ENCODE data around the gene TBC1D21.

TBC1D21 gene

GRCh38 chr15:73862276-73862675, 11.1 kb upstream of the TBC1D21 start:
- DNase-seq (ENCODE audit: low read depth in 3 of 3) = no peak

GRCh38 chr15:73865379-73865778, 8.0 kb upstream of the TBC1D21 start:
- DNase-seq (ENCODE audit: low read depth in 3 of 3) = no peak

GRCh38 chr15:73865904-73866303, 7.5 kb upstream of the TBC1D21 start:
- DNase-seq (ENCODE audit: low read depth in 3 of 3) = no peak

GRCh38 chr15:73866481-73866880, 6.9 kb upstream of the TBC1D21 start:
- DNase-seq (ENCODE audit: low read depth in 3 of 3) = no peak

- no peak for DNase-seq (ENCODE audit: low read depth in 3 of 3)
Measured at GRCh38 chr15:73866881-73867410, 6.4 kb upstream of the TBC1D21 start.

GRCh38 chr15:73867426-73867825, 5.9 kb upstream of the TBC1D21 start:
- no peak for DNase-seq (ENCODE audit: low read depth in 3 of 3)

- no peak for DNase-seq (ENCODE audit: low read depth in 3 of 3)
Measured at GRCh38 chr15:73867956-73868355, 5.4 kb upstream of the TBC1D21 start.

GRCh38 chr15:73869216-73869995, 4.0 kb upstream of the TBC1D21 start:
- no peak for DNase-seq (ENCODE audit: low read depth in 3 of 3)

GRCh38 chr15:73870700-73871408, 2.5 kb upstream of the TBC1D21 start:
- DNase-seq (ENCODE audit: low read depth in 3 of 3) = no peak

GRCh38 chr15:73872346-73872745, 1.0 kb upstream of the TBC1D21 start:
- no peak for DNase-seq (ENCODE audit: low read depth in 3 of 3)

- peak in 1 of 3 experiments; percentile 9 for DNase-seq (ENCODE audit: low read depth in 3 of 3)
Measured at GRCh38 chr15:73873889-73874511, 636 bp downstream of the TBC1D21 start.

GRCh38 chr15:73879426-73879825, 6.1 kb downstream of the TBC1D21 start:
- no peak for DNase-seq (ENCODE audit: low read depth in 3 of 3)

- no peak for DNase-seq (ENCODE audit: low read depth in 3 of 3)
Measured at GRCh38 chr15:73881579-73882320, 8.4 kb downstream of the TBC1D21 start.

- DNase-seq (ENCODE audit: low read depth in 3 of 3) = no peak
Measured at GRCh38 chr15:73882761-73883419, 9.5 kb downstream of the TBC1D21 start.

GRCh38 chr15:73884159-73884558, 10.8 kb downstream of the TBC1D21 start:
- DNase-seq (ENCODE audit: low read depth in 3 of 3) = no peak

- no peak for DNase-seq (ENCODE audit: low read depth in 3 of 3)
Measured at GRCh38 chr15:73885954-73886700, 12.8 kb downstream of the TBC1D21 start.

- DNase-seq (ENCODE audit: low read depth in 3 of 3) = no peak
Measured at GRCh38 chr15:73886717-73887345, 13.5 kb downstream of the TBC1D21 start.

- DNase-seq (ENCODE audit: low read depth in 3 of 3) = no peak
Measured at GRCh38 chr15:73887481-73887880, 14.1 kb downstream of the TBC1D21 start.

- DNase-seq (ENCODE audit: low read depth in 3 of 3) = no peak
Measured at GRCh38 chr15:73888224-73889041, 15.1 kb downstream of the TBC1D21 start.

All from stimulated activated CD4-positive, alpha-beta T cell treated with anti-CD3 and anti-CD28 coated beads, TNF-alpha, amount 100 ng/mL, for 24 hours (primary cell).